ENCODE data around the gene RND3.

The RND3 gene

DNA sequence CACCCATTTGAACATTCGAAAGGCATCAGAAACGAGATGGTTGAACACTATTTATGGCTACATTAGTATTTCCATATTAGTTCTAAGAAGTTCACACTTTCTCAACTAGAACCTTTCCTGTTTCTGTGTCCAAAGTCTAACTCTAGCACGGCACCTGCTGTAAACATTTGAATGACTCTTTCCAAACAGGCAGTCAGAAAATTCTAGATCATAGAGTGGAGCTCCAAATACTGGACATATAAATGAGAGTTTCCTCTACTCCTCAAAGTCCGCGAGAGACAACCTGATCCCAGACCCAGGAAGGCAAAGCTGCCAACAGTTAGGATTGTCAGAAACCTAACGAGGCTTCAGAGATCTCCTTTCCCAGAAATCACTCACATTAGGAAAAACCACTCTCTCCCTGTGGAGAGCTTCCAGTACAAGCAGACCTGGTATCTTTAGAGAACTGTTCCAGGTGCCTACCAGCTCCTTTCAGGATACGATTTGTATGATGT, 10.6 kb downstream of the RND3 start:
- in situ Hi-C loops (cut with MboI; ENCODE audit: low sequenced_read_pairs) = no loop called here

DNA sequence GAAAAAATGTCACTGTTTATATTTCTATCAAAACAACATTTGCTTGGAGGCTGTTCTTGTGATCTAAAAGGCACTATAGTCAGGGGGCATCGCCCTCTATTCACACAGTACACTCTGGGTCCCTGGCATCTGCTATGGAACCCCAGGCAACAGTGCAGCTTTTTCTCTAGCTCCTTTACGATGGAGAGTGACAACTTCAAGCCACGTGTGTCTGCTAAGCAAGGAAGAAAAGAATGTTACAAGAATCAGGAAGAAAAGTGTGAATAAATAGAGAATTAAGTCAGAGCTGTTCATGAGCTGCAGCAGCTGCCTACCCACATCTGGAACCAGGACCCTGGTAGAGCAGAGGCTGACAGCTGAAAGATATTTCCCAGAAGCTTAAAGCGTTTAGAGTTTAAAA, 11.2 kb downstream of the RND3 start:
- in situ Hi-C loops (cut with MboI; ENCODE audit: low sequenced_read_pairs) = no loop called here

DNA sequence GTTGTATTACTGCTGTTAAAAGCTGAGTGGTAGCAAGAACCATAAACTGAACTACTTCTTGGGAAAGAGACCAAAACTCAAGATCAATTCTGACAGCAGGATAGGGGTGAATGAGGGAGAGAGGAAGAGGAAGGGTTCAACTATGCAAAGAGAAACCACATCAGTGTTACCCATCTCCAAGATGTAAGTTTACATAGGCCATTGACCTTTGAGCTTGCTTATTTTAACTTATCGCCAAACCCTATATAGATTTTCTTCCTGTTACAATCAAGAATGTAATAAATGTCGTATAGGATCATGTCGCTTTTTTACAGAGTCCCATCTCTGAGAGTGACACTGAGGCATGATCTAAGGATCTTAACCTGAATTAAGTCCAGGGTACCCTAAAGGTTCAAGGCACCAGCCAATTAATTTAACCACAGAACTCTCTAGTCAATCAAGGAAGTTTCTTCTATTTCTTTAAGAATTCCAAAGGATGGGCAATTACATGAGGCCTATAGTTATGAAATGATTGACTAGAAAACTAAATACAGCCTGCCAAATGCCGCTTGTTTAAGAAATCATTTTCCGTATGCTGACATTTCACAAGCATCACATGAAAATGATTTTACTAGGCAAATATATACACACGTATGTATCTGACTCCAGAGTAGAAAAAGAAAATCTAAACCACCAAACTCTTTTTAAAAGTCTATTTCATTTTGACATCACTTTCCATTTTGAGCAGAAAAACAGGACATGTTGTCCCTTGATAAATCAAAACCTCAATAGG, 11.8 kb downstream of the RND3 start:
- in situ Hi-C loops (cut with MboI; ENCODE audit: low sequenced_read_pairs) = no loop called here

DNA sequence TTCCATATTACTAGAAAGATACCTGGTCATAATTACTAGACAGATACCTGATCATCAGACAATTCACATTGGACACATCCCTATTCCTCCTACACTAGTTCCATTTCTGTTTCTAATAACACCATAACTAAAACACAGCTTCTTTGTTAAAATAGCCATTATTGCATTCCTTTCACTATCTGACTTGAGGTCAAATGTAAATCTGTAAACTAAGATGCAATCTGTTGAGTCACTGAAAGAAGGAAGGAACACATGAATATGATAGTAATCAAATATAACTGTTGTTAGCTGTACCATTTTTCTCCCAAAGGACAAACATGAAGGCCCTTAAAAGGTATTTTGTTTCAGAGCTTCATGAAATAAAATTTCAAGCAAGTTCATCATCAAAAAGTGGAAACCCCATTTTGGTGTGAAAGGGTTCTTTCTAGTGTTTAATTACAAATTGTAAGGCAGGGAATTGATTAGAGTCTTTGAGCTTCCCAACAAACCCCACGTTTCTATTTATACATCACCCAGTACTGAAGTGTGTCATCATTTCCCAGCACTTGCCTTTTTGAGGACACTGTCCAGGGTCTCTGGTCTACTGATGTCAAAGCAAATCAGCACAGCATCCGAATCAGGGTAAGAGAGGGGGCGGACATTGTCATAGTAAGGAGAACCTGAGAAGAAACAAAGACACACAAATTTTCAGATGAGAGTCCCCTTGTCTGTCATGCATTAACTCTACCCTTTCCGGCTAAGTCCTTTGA, 13.0 kb downstream of the RND3 start:
- in situ Hi-C loops (cut with MboI; ENCODE audit: low sequenced_read_pairs) = no loop called here

DNA sequence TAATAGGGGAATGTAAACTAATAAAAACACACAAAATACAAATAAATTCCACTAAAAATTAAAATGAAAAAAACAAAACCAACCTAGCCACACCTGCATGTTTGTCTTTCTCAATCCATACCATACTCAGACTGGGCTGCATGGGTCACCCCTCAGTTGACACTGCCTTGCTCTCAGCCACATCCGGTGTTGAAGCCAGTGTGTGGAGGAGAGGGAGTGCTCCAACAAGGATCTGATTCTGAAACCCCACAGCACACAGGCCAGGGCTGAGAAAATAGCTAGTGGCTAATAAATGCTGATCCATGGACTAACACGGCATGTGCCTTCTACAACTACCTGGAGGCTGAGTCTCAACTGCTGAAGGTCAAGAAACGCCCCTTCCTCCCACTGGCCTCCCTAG, 13.7 kb downstream of the RND3 start:
- in situ Hi-C loops (cut with MboI; ENCODE audit: low sequenced_read_pairs) = no loop called here

DNA sequence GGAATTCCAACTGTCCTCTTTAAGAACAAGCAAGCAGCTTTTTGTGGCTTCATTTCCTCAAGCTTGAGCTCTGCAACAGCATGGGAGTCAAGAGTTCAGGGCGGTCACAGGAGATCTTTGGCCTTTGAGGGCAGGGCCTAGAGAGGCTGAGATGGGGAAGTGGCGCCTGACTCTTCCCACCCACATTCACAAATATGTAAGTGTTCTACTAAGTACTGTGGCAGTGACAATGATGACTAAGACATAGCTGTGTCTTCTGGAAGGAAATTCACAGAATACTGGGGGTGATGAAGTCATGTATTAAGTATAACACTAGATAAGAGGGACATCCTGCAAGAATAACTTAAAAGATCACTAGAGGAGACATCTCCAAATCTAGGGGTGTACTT, 15.0 kb downstream of the RND3 start:
- in situ Hi-C loops (cut with MboI; ENCODE audit: low sequenced_read_pairs) = no loop called here

DNA sequence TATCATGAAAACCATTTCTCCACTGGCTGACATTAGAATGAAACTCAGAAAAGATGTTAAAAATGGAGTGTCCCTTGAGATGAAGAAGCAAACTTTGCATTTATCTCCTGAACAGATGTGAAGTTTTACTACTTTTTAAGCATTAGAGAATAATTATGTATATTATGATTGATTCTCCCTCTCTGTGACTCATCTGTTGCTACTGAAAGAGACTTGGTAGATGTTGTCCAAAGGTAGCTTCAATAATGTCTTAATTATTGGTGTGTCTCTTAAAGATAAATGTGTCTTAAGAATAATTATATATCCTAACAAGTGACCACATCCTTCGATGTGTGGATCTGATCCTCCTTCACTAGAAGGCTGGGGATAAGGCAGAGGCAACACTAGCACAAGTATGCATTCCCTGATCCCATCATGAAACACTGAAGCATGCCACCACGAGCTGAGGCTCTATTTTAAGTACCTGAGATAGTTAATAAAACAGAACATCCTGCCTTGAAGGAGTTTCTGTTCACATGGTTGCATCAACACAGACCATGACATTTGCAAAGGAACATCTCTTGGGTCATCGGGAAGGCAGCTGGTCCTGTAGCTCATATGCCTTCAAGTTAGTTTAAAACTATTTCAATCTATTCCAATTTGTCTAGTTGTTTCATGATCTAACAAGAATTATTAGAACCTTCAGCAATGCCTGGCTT, 15.5 kb downstream of the RND3 start:
- in situ Hi-C loops (cut with MboI; ENCODE audit: low sequenced_read_pairs) = no loop called here

DNA sequence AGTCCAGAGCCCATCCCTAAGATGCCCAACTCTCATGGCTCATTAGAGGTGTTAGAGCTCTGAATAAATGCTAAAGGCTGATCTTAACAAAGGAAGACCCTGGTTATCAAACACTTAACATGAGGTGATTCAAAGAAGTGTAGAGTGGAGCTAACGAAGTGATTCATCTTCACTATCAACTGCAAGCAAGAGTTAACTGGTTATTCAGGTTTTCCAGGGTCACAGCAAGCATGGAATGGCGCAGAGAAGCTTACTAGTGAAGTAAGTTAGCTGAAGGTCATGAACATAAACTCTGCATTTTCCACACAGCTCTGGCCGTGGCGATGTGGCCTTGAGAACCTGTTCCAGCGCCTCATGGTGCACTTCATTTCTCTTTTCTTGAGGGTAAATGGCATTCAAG, 17.0 kb downstream of the RND3 start:
- in situ Hi-C loops (cut with MboI; ENCODE audit: low sequenced_read_pairs) = no loop called here

DNA sequence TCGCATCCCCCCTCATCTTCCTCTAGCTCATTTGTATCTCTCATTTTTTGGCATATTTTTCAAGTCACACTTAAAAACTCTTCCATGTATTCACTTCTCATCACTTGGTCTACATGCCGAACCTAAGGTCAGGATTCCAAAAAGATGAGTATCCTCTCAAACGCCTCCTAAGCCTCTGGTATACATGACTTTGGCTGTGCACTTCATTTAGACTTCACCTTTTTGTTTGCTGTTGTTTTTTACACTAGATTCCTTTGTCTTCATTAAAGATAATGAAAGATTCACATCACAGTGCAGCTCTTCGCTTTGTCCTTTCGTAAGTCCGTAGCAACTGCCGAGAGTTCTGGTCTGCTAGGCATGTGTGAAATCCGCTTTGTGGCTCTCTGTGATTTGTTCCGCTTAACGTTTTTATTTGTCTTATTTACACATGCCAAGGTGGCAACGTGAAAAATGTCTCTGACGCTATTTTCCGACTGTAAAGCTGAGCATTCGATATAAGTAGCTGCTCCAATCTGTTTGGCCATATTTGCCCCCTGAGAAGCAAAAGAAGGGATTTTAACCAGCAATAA, 17.7 kb downstream of the RND3 start:
- in situ Hi-C loops (cut with MboI; ENCODE audit: low sequenced_read_pairs) = no loop called here

DNA sequence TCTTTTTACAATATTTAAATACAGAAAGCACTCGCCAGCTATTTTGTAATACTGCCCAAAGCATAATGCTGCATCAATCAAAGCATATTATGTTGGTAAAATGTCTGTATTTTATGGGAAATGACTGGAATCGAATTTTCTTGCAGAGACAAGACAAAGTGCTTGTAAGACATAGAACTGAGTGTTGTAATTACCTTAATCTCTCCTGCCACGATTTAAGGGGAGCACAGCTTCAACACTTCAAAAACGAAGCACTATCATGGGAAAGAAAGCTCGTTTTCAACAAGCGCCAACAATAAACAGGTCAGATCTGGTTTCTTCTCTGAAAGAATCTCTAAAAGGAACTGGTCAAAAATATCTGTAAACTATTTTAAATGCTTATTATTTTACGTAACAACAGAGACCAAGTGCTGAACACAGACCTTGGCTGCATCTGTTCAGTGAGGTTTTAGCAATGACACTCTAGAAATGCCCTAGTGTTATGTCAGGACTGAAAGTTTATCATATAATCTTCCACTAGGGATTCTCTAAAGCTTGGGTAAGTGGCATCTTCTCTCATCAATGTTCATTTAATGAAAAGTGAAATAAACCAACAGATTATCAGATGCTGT, 19.0 kb downstream of the RND3 start:
- in situ Hi-C loops (cut with MboI; ENCODE audit: low sequenced_read_pairs) = no loop called here

DNA sequence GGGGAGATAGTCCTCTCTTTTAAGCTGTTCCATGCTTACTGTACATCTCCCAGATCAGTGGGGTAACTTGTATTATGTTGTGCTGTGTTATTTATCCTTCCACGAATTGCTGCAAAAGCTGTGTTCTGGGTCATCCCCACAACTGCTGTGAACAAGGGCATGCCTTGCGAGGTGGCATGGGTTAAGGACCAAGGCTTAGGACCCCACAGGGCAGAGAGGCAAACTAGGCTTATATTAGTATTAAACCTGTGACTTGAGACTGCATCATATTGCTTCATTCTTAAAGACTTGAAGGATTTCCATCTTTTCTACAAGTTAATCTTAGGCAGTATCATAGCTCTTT, 19.9 kb downstream of the RND3 start:
- in situ Hi-C loops (cut with MboI; ENCODE audit: low sequenced_read_pairs) = no loop called here

DNA sequence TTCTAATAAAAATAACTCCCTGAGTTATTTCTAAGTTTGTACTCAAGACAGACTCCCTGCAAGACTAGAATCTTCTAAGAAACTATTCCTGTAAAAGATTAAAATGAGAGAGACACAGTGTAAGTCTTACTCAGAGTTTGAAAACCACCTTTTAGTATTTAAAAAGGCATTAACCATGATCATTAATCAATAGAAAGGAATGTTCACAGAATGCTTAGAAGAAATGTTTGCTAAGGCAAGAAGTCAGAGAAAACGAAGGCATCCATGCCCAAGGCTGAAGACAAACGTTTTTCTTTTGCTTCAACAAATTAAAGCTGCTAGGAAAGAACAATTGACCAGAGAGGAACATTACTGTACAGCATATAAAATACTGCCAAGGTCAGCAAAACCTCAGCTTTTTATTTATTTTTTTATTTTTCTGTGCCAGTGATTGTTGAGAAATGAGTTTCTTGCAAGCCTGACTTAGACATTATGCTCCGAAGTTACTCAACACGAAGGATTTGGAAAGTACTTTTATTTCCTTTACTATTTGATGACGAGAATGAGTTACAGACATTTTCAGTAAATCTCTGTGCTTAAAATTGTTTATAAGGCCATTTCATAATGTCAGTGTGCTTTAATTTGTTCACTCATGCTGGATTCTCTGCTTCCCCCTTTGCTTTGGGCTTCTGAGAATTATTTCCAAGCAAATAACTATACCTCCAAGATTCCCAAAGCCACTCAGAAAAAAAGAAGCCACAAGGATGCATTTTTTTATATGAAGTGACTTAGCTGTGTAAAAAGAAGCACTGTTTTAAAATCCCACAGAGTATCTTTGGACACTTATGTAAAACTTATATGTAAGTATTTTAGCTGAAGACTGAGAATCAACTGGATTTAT, 20.5 kb downstream of the RND3 start:
- in situ Hi-C loops (cut with MboI; ENCODE audit: low sequenced_read_pairs) = no loop called here

DNA sequence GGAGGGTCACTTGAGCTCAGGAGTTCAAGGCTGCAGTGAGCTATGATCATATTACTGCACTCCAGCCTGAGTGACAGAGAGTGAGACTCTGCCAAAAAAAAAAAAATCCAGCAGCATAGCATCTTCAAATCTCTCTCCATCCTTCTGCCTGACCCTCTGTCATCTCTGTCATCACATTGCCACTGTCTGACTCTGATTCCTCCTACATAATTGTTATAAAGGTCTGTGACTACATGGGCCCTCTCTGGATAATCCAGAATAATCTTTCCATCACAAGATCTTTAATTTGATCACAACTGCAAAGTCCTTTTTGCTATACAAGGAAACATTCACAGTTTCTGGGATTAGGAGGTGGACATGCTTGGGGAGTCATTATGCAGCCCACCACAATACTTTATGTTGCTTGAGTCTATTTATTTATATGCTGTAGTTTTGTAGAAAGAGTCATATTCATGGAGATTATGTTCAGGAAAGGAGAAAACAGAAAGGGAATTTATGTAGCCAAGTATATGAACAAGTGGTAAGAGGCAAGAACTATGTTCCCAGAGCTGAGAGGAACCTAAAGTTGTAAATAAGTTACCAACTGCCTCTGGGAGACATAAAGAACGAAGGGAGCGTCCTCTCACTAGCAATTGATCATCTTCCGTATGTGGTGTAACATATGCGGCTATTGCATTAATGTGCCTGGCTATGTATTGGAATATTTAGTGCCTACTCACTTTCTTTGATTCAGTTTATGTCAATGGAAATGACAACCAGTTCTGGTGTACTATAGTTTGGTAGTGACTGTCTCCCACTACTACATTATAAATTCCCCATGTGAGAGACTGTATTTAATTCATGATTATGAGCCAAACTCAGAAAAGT, 21.5 kb downstream of the RND3 start:
- in situ Hi-C loops (cut with MboI; ENCODE audit: low sequenced_read_pairs) = no loop called here

DNA sequence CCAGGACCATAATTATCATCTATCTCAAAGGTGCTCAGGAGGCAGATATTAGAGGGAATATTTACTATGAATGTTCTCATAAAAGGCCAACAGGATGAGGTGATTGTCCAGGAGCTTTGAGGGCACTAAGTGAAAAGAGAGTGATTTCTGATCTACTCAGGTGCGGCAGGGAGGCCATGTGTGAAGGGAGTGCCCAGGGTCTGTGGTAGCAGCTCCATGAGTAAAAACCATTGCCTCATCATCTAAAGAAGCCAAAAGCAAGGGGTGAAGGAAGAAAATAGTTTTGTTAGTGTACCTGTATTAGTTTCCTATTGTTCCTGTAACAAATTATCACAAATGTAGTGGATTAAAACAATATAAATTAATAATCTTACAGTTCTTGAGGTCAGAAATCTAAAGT, 22.5 kb downstream of the RND3 start:
- in situ Hi-C loops (cut with MboI; ENCODE audit: low sequenced_read_pairs) = no loop called here

DNA sequence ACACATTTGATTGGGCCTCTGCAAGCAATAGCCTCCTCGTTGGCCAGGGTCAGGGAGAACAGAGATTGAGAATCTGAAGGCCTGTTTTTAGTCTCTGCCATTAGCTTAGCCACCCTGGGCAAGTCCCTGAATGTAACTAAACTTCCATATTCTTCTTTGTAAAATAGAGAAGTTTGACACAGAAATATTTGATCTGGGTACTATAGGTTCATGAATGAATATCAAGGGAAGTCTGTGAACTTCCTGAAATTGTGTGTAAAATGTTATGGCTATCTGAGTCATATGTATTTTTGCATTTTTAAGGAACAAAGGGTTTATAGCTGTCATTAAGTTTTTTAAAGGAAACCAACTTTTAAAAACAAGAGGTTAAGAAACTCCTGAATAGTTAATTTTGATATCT, 23.2 kb downstream of the RND3 start:
- in situ Hi-C loops (cut with MboI; ENCODE audit: low sequenced_read_pairs) = no loop called here

DNA sequence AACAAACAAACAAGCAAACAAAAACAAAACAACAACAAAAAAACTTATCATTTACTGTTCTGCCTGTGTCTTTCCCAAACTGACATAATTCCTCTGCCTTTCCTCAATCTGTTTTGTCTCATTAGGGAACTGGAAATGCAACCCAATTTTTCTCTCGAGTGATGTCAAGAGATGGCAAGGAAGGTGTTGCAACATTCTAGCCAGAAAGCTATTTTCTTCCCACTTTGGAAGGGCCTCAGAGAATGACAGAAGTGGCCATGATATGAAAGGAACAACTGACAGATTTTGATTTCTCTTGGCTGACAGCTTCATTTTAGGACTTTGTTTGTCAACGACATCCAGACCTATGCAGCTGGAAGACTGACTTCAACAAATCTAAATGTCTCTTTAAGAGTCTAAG, 24.7 kb downstream of the RND3 start:
- in situ Hi-C loops (cut with MboI; ENCODE audit: low sequenced_read_pairs) = no loop called here

DNA sequence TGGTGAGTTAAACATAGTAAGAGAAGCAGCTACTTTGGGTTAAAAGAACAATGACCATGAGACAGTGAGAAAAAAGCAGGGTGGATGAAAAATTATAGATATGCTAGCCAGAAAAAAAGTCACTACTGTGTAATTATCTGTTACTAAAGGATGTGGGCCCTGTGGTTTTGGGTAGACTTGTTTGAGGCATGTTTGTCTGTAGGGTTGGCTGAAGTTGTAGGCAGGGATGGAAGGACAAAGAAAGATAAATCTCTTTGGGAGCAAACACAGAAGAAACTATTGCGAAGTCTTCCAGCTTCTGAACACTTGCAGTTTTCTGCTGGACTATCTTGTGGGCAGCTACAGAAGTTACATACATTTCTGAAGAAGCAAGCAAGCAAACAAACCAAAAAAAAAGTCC, 28.2 kb downstream of the RND3 start:
- in situ Hi-C loops (cut with MboI; ENCODE audit: low sequenced_read_pairs) = no loop called here

DNA sequence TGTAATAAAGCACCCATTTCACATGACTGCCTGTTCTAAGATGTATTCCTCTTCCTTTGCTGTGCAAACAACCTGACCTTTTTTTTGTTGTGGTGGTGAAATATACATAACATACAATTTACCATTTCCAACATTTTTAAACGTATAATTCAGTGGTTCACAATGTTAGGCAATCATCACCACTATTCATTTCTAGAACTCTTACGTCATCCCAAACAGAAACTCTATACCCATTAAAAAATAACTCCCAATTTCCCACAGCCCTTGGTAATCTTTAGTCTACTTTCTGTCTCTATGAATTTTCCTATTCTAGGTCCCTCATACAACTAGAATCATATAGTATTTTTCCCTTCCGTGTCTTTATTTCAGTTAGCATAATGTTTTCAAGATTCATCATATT, 36.7 kb downstream of the RND3 start:
- in situ Hi-C loops (cut with MboI; ENCODE audit: low sequenced_read_pairs) = no loop called here

DNA sequence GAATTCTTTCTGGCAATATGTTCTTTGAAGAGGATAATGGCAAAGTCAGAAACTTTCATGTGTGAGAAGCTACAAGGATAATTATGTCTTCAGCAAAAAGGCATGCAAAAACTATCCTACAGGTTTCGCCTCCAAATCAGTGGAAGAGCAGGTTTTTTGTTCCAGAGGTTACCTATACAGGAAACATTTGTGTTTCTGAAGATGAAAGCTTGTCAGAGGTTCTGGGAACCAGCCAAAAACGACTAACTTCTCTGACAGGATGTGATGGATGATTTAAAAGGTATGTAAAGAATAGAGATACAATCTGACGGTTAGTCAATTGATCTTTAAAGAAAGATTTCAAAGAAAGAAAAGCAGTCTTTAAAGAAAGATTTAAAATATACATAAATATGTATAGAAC, 37.6 kb downstream of the RND3 start:
- in situ Hi-C loops (cut with MboI; ENCODE audit: low sequenced_read_pairs) = no loop called here

Measured in hTERT RPE-1 (cell line).